H9 (cell line): ENCODE results near the gene CAPN5. TPM values are rescaled to one million over a fixed set of nuclear protein-coding genes. Genes with fewer than 3 reads are reported as not detected.

Source experiments
- DNase-seq: peaks from one replicate; pipeline ENCODE4 v3.0.0-alpha.2; 2017
- H2AFZ ChIP-seq: one replicate; pipeline ENCODE4 v1.6.1; 2013; ENCODE audit warnings: mild to moderate bottlenecking, low read length, control low read depth, moderate library complexity
- H2AK5ac ChIP-seq: 2 replicates; pipeline ENCODE4 v1.6.1; 2013; ENCODE audit warnings: low read length, control low read depth, mixed read lengths; ENCODE audit not compliant: insufficient read length
- H2BK120ac ChIP-seq: one replicate; pipeline ENCODE4 v1.6.1; 2013; ENCODE audit warnings: low read depth, mild to moderate bottlenecking, low read length, control low read depth, inconsistent platforms; ENCODE audit not compliant: poor library complexity, severe bottlenecking
- H2BK12ac ChIP-seq: 2 replicates; pipeline ENCODE4 v1.6.1; 2013; ENCODE audit warnings: low read length, control low read depth, mixed read lengths, low read depth; ENCODE audit not compliant: insufficient read length
- H2BK15ac ChIP-seq: 2 replicates; pipeline ENCODE4 v1.6.1; 2013; ENCODE audit warnings: low read depth, low read length, control low read depth
- H2BK20ac ChIP-seq: one replicate; pipeline ENCODE4 v1.6.1; 2013; ENCODE audit warnings: low read depth, mild to moderate bottlenecking, low read length, control low read depth, inconsistent platforms; ENCODE audit not compliant: poor library complexity, severe bottlenecking
- H2BK5ac ChIP-seq: 2 replicates; pipeline ENCODE4 v1.6.1; 2013; ENCODE audit warnings: low read length, control low read depth, mixed read lengths; ENCODE audit not compliant: insufficient read length
- H3K14ac ChIP-seq: 2 replicates; pipeline ENCODE4 v1.6.1; 2013; ENCODE audit warnings: low read length, control low read depth; ENCODE audit not compliant: insufficient read depth
- H3K18ac ChIP-seq: 2 replicates; pipeline ENCODE4 v1.6.1; 2013; ENCODE audit warnings: low read depth, mild to moderate bottlenecking, mixed read lengths, low read length, control low read depth; ENCODE audit not compliant: insufficient read length
- H3K23ac ChIP-seq: 2 replicates; pipeline ENCODE4 v1.6.1; 2013; ENCODE audit warnings: low read length, control low read depth, mixed read lengths, low read depth; ENCODE audit not compliant: insufficient read length
- H3K23me2 ChIP-seq: 2 replicates; pipeline ENCODE4 v1.6.1; 2013; ENCODE audit warnings: low read depth, mild to moderate bottlenecking, mixed read lengths, low read length, control low read depth; ENCODE audit not compliant: insufficient read length, poor library complexity, severe bottlenecking
- H3K27ac ChIP-seq: 2 replicates; pipeline ENCODE4 v1.5.1; 2013; ENCODE audit warnings: low read length, control low read depth, mixed read lengths, low read depth; ENCODE audit not compliant: insufficient read length
- H3K27me3 ChIP-seq: 2 replicates; pipeline ENCODE4 v1.6.1; 2013; ENCODE audit warnings: low read length, control low read depth, inconsistent platforms; ENCODE audit not compliant: insufficient read depth
- H3K4ac ChIP-seq: 2 replicates; pipeline ENCODE4 v1.6.1; 2013; ENCODE audit warnings: low read depth, mild to moderate bottlenecking, control low read depth, inconsistent platforms, low read length, moderate library complexity
- H3K4me1 ChIP-seq: 2 replicates; pipeline ENCODE4 v1.6.1; 2013; ENCODE audit warnings: low read length, control low read depth, inconsistent platforms; ENCODE audit not compliant: insufficient read depth
- H3K4me2 ChIP-seq: 2 replicates; pipeline ENCODE4 v1.6.1; 2013; ENCODE audit warnings: low read length, control low read depth, mixed read lengths; ENCODE audit not compliant: insufficient read length, insufficient read depth
- H3K56ac ChIP-seq: 2 replicates; pipeline ENCODE4 v1.6.1; 2013; ENCODE audit warnings: low read depth, mild to moderate bottlenecking, mixed read lengths, low read length, control low read depth; ENCODE audit not compliant: insufficient read length
- H3K79me1 ChIP-seq: 2 replicates; pipeline ENCODE4 v1.6.1; 2013; ENCODE audit warnings: low read depth, mild to moderate bottlenecking, moderate library complexity, low read length, control low read depth, inconsistent platforms; ENCODE audit not compliant: insufficient read depth, poor library complexity, severe bottlenecking
- H3K79me2 ChIP-seq: 2 replicates; pipeline ENCODE4 v1.6.1; 2013; ENCODE audit warnings: low read length, control low read depth, inconsistent platforms; ENCODE audit not compliant: insufficient read depth
- H3K9ac ChIP-seq: 2 replicates; pipeline ENCODE4 v1.6.1; 2013; ENCODE audit warnings: low read length, control low read depth, mixed read lengths; ENCODE audit not compliant: insufficient read length; ENCODE audit errors: extremely low read depth
- H3K9me3 ChIP-seq: one replicate; pipeline ENCODE4 v1.6.1; 2013; ENCODE audit warnings: low read depth, low read length, inconsistent platforms; ENCODE audit not compliant: control insufficient read depth
- H3T11ph ChIP-seq: one replicate; pipeline ENCODE4 v1.6.1; 2013; ENCODE audit warnings: mild to moderate bottlenecking, low read length, control low read depth, inconsistent platforms
- H4K20me1 ChIP-seq: one replicate; pipeline ENCODE4 v1.6.1; 2013; ENCODE audit not compliant: control insufficient read depth, insufficient read length, insufficient read depth
- H4K5ac ChIP-seq: 2 replicates; pipeline ENCODE4 v1.6.1; 2013; ENCODE audit warnings: low read depth, mild to moderate bottlenecking, mixed read lengths, low read length, control low read depth; ENCODE audit not compliant: insufficient read length
- H4K8ac ChIP-seq: replicated peaks from 2 replicates; pipeline ENCODE4 v1.6.1; 2013; ENCODE audit warnings: low read length, control low read depth, mixed read lengths, low read depth; ENCODE audit not compliant: insufficient read length
- H4K91ac ChIP-seq: 2 replicates; pipeline ENCODE4 v1.6.1; 2013; ENCODE audit warnings: low read depth, mild to moderate bottlenecking, moderate library complexity, mixed read lengths, low read length, control low read depth; ENCODE audit not compliant: insufficient read length
- H3K27ac Mint-ChIP-seq, 3 experiments: 2 replicates in 2 of 3; 3 replicates in 1 of 3; pipeline ENCODE4 v1.8.0; 2020 to 2021; ENCODE audit warnings: mixed read lengths in 3 of 3, mild to moderate bottlenecking in 1 of 3, moderate library complexity in 1 of 3
- H3K27me3 Mint-ChIP-seq: 2 replicates; pipeline ENCODE4 v1.8.0; 2021; ENCODE audit warnings: low read depth, mild to moderate bottlenecking, moderate library complexity, mixed read lengths
- H3K36me3 Mint-ChIP-seq, 3 experiments: 2 replicates in 2 of 3; 3 replicates in 1 of 3; pipeline ENCODE4 v1.8.0; 2020 to 2021; ENCODE audit warnings: low read depth in 3 of 3, mixed read lengths in 3 of 3; ENCODE audit not compliant: insufficient read depth in 1 of 3
- H3K4me1 Mint-ChIP-seq, 2 experiments: 2 replicates each; pipeline ENCODE4 v1.8.0; 2020; ENCODE audit warnings: mixed read lengths in 2 of 2
- H3K4me3 Mint-ChIP-seq, 2 experiments: 2 replicates in 1 of 2; 3 replicates in 1 of 2; pipeline ENCODE4 v1.8.0; 2020 to 2021; ENCODE audit warnings: mild to moderate bottlenecking in 2 of 2, mixed read lengths in 2 of 2, moderate library complexity in 1 of 2
- H3K9me3 Mint-ChIP-seq, 2 experiments: 2 replicates in 1 of 2; 3 replicates in 1 of 2; pipeline ENCODE4 v1.8.0; 2020; ENCODE audit warnings: mild to moderate bottlenecking in 2 of 2, mixed read lengths in 2 of 2, moderate library complexity in 1 of 2
- WGBS: extraction: QIAGEN DNeasy Blood & Tissue Kit; methylation state at CpG from one replicate; pipeline ENCODE4 v1.1.7; 2013; ENCODE audit warnings: missing lambda C conversion rate, low lambda C conversion rate, mixed read lengths; ENCODE audit not compliant: insufficient read length; ENCODE audit errors: extremely low coverage; 5-methylcytosine and 5-hydroxymethylcytosine counted together
- total RNA-seq: library from RNA; stranded (reverse); gene quantifications from 2 replicates; pipeline ENCODE4 v1.2.1, GENCODE V29; 2021
- TF ChIP-seq, protein P1 (sequence below): fragments of 200-600 bp; sonication (generic); conservative IDR thresholded peaks from 3 replicates; pipeline ENCODE4 v1.8.0; 2021; ENCODE audit warnings: antibody characterized with exemption, mild to moderate bottlenecking

The CAPN5 gene
- total RNA-seq, 1 experiment from 2014 or later, result 16.7 TPM

DNA sequence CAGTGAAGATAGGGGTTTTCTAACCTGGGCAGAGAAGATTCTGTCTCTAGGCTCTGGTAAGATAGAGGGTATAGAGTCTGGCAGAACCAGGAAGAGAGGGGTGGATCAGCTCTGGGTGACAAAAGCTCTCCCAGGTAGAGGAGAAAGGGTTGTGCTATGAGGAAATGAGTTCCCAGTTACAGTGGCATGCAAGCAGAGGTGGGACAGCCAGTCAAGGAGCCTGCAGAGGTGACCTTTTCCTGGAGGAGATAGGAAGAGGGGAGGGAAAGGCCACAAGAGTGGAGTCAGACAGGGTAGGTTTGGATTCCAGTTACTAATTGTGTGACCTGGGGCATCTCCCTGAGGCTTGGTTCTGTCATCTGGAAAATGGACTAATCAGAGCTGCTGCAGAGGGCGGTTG is 3.4 kb upstream of the CAPN5 start:
- Histone ChIP-seq H2BK20ac (no peak overlapping the region), H2BK15ac (no peak overlapping the region), H3K14ac (no peak overlapping the region), H3K18ac (no peak overlapping the region), H2BK12ac (no peak overlapping the region), H2AFZ (no peak overlapping the region), H2AK5ac (no peak overlapping the region), H3K27ac (no peak overlapping the region), H3K4me1 (no peaks in the 10 kb centered on the region), H3K9me3 (no peaks in the 10 kb centered on the region), H3K4ac (no peak overlapping the region), H4K20me1 (no peaks in the 10 kb centered on the region), H3K79me1 (no peaks in the 10 kb centered on the region), H3K23me2 (peaks cover 10% of the 10 kb centered on the region), H3T11ph (no peak overlapping the region), H3K79me2 (0 out of 2 replicates have a peak, but pooled peaks cover 2% of the 10 kb centered on the region), H4K91ac (no peak overlapping the region), H3K56ac (no peak overlapping the region), H4K8ac (no peak overlapping the region), H2BK120ac (no peak overlapping the region), H3K27me3 (no peaks in the 10 kb centered on the region), H3K23ac (no peak overlapping the region), H3K4me2 (no peak overlapping the region), H2BK5ac (no peak overlapping the region), H3K9ac (no peak overlapping the region), H4K5ac (no peak overlapping the region)
- WGBS, result no CpG with 5 or more reads among the region's 1 CpG
- Mint-ChIP-seq H3K9me3 (peaks cover 6 to 7% of the 10 kb centered on the region in 2 experiments; a peak in 2 of 5 replicates), H3K27me3 (peaks cover 17% of the 10 kb centered on the region), H3K27ac (no peak overlapping the region), H3K36me3 (no peaks in the 10 kb centered on the region), H3K4me1 (peaks cover 17 to 20% of the 10 kb centered on the region in 2 experiments), H3K4me3 (no peak overlapping the region; a peak in 1 of 5 replicates)
- TF ChIP-seq, protein P1, sequence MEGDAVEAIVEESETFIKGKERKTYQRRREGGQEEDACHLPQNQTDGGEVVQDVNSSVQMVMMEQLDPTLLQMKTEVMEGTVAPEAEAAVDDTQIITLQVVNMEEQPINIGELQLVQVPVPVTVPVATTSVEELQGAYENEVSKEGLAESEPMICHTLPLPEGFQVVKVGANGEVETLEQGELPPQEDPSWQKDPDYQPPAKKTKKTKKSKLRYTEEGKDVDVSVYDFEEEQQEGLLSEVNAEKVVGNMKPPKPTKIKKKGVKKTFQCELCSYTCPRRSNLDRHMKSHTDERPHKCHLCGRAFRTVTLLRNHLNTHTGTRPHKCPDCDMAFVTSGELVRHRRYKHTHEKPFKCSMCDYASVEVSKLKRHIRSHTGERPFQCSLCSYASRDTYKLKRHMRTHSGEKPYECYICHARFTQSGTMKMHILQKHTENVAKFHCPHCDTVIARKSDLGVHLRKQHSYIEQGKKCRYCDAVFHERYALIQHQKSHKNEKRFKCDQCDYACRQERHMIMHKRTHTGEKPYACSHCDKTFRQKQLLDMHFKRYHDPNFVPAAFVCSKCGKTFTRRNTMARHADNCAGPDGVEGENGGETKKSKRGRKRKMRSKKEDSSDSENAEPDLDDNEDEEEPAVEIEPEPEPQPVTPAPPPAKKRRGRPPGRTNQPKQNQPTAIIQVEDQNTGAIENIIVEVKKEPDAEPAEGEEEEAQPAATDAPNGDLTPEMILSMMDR, result no peak
- DNase-seq, result no peak
